ENCODE measurements around the gene ALK. TPM values are rescaled to one million over a fixed set of nuclear protein-coding genes. Genes with fewer than 3 reads are reported as not detected.

The ALK gene
- total RNA-seq, 1 donor from 2014 or later: not detected

- FAIRE-seq (no peak), DNase-seq (ENCODE audit: low read depth) (no peak)
- Histone ChIP-seq H3K4me3 (ENCODE audit: low read depth, low read length) (no peak overlapping the region), H3K36me3 (ENCODE audit: control insufficient read depth, insufficient read depth, low read length) (no peaks in the 10 kb centered on the region), H3K27me3 (ENCODE audit: control insufficient read depth, insufficient read depth, low read length) (peaks cover 1% of the 10 kb centered on the region)
- TF ChIP-seq CTCF (IDR thresholded peaks at IDR 0.05; ENCODE audit: insufficient read depth, low read length, severe bottlenecking): no peak
Observed at GRCh38 chr2:29323961-29324360, 597.4 kb downstream of the ALK start.

GRCh38 chr2:29323301-29323700, 598.1 kb downstream of the ALK start:
- TF ChIP-seq CTCF (IDR thresholded peaks at IDR 0.05; ENCODE audit: insufficient read depth, low read length, severe bottlenecking): no peak
- Histone ChIP-seq H3K27me3 (ENCODE audit: control insufficient read depth, insufficient read depth, low read length) (peaks cover 1% of the 10 kb centered on the region), H3K36me3 (ENCODE audit: control insufficient read depth, insufficient read depth, low read length) (no peaks in the 10 kb centered on the region), H3K4me3 (ENCODE audit: low read depth, low read length) (no peak overlapping the region)
- FAIRE-seq: no peak
- no peak for DNase-seq (ENCODE audit: low read depth)

DNA sequence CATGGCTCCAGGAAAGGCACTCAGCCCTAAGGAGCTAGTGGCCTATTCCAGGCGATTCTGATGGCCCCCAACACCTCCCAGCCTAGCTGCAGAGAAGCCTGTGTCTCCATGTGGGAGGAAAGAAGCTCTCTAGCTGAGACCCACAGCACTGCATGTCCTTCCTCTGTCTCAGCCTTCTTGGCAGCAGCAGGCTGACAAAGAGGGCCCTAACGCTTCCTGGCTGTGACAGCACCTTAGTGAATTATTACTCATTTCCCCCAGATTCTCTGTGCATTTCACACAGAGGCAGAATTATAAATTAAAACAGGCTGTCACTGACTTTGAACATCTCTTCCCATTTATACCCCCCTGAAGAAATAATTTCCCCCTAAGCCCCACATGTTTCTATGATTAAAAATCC, 599.4 kb downstream of the ALK start:
- TF ChIP-seq CTCF (IDR thresholded peaks at IDR 0.05; ENCODE audit: insufficient read depth, low read length, severe bottlenecking): no peak
- H3K36me3 ChIP-seq (ENCODE audit: control insufficient read depth, insufficient read depth, low read length): no peaks in the 10 kb centered on the region
- peaks cover 1% of the 10 kb centered on the region for H3K27me3 ChIP-seq (ENCODE audit: control insufficient read depth, insufficient read depth, low read length)
- FAIRE-seq (no peak), DNase-seq (ENCODE audit: low read depth) (peak; percentile 12)
- no peak overlapping the region for H3K4me3 ChIP-seq (ENCODE audit: low read depth, low read length)

- Histone ChIP-seq H3K27me3 (ENCODE audit: control insufficient read depth, insufficient read depth, low read length) (peaks cover 7% of the 10 kb centered on the region), H3K4me3 (ENCODE audit: low read depth, low read length) (no peak overlapping the region), H3K36me3 (ENCODE audit: control insufficient read depth, insufficient read depth, low read length) (no peaks in the 10 kb centered on the region)
- no peak for FAIRE-seq
- no peak for TF ChIP-seq CTCF (IDR thresholded peaks at IDR 0.05; ENCODE audit: insufficient read depth, low read length, severe bottlenecking)
- DNase-seq (ENCODE audit: low read depth): peak; percentile 4
Observed at GRCh38 chr2:29317801-29318485, 603.4 kb downstream of the ALK start.

DNA sequence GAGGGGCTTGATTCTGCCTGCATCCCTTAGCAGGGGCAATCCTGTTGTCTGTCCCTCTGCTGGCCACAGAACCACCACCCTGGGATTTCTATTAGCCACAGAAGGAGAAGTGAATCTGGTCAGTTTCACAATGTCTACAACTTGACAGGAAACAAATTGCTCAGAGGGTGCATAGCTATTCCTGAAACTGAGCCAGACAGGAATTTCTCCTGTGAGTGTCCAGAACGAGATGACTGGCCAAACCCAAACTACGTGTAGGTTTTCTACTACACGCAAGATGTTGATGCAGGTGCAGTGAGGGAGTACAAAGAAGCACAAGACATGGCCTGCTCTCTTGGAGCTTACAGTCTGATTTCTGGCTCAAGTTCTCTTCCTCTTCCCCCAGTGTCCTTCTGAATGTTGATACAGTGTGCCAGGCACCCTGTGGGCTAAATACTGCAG, 604.3 kb downstream of the ALK start:
- Histone ChIP-seq H3K4me3 (ENCODE audit: low read depth, low read length) (no peak overlapping the region), H3K36me3 (ENCODE audit: control insufficient read depth, insufficient read depth, low read length) (no peaks in the 10 kb centered on the region), H3K27me3 (ENCODE audit: control insufficient read depth, insufficient read depth, low read length) (peaks cover 7% of the 10 kb centered on the region)
- no peak for FAIRE-seq
- TF ChIP-seq CTCF (IDR thresholded peaks at IDR 0.05; ENCODE audit: insufficient read depth, low read length, severe bottlenecking): no peak
- DNase-seq (ENCODE audit: low read depth): peak; percentile 21
